ENCODE results near the gene BORCS5.

Gene BORCS5

GRCh38 chr12:12488296-12488695 is 131.4 kb downstream of the BORCS5 start:
- H3K4me3 ChIP-seq (ENCODE audit: low read depth, low read length) = no peak overlapping the region
- ChIA-PET POLR2A (no interaction called here), CTCF (no interaction called here)
- TF ChIP-seq CTCF (IDR thresholded peaks at IDR 0.05; ENCODE audit: insufficient read depth, low read length, missing control alignments) = no peak
- DNase-seq (ENCODE audit: low read depth, low spot score) = no peak

- DNase-seq (ENCODE audit: low read depth, low spot score) = no peak
- POLR2A ChIA-PET = no interaction called here
- H3K4me3 ChIP-seq (ENCODE audit: low read depth, low read length) = no peak overlapping the region
- no peak for TF ChIP-seq CTCF (IDR thresholded peaks at IDR 0.05; ENCODE audit: insufficient read depth, low read length, missing control alignments)
- CTCF ChIA-PET = no interaction called here
Measured at GRCh38 chr12:12488823-12489550, 132.1 kb downstream of the BORCS5 start.

GRCh38 chr12:12491606-12492005 is 134.7 kb downstream of the BORCS5 start:
- no peak for TF ChIP-seq CTCF (IDR thresholded peaks at IDR 0.05; ENCODE audit: insufficient read depth, low read length, missing control alignments)
- no peak overlapping the region for H3K4me3 ChIP-seq (ENCODE audit: low read depth, low read length)
- ChIA-PET CTCF (no interaction called here), POLR2A (no interaction called here)
- DNase-seq (ENCODE audit: low read depth, low spot score) = no peak

- POLR2A ChIA-PET = no interaction called here
- TF ChIP-seq CTCF (IDR thresholded peaks at IDR 0.05; ENCODE audit: insufficient read depth, low read length, missing control alignments) = no peak
- CTCF ChIA-PET = no interaction called here
- no peak for DNase-seq (ENCODE audit: low read depth, low spot score)
- no peak overlapping the region for H3K4me3 ChIP-seq (ENCODE audit: low read depth, low read length)
Measured at GRCh38 chr12:12492547-12492946, 135.7 kb downstream of the BORCS5 start.

GRCh38 chr12:12495536-12495935 is 138.7 kb downstream of the BORCS5 start:
- ChIA-PET CTCF (no interaction called here), POLR2A (no interaction called here)
- no peak overlapping the region for H3K4me3 ChIP-seq (ENCODE audit: low read depth, low read length)
- DNase-seq (ENCODE audit: low read depth, low spot score) = no peak
- TF ChIP-seq CTCF (IDR thresholded peaks at IDR 0.05; ENCODE audit: insufficient read depth, low read length, missing control alignments) = no peak

GRCh38 chr12:12498210-12498609 is 141.3 kb downstream of the BORCS5 start:
- CTCF ChIA-PET = no interaction called here
- H3K4me3 ChIP-seq (ENCODE audit: low read depth, low read length) = no peak overlapping the region
- DNase-seq (ENCODE audit: low read depth, low spot score) = no peak
- TF ChIP-seq CTCF (IDR thresholded peaks at IDR 0.05; ENCODE audit: insufficient read depth, low read length, missing control alignments) = no peak
- POLR2A ChIA-PET = interaction anchor here (0.6 kb wide), 1 partner anchor 137 kb away, joined by 4 read pairs; no protein-coding TSS in a partner anchor
